GM18502 (cell line): ENCODE measurements around the gene SCNN1A.

Source experiments
- ATAC-seq: cut with Tn5 transposase; IDR thresholded peaks from one replicate; pipeline ENCODE4 v1.9.1; 2021; ENCODE audit warnings: mild to moderate bottlenecking; ENCODE audit not compliant: unreplicated experiment, poor library complexity

Gene SCNN1A

GRCh38 chr12:6369916-6370575 lies 5.3 kb downstream of the SCNN1A start:
- no peak for ATAC-seq

DNA sequence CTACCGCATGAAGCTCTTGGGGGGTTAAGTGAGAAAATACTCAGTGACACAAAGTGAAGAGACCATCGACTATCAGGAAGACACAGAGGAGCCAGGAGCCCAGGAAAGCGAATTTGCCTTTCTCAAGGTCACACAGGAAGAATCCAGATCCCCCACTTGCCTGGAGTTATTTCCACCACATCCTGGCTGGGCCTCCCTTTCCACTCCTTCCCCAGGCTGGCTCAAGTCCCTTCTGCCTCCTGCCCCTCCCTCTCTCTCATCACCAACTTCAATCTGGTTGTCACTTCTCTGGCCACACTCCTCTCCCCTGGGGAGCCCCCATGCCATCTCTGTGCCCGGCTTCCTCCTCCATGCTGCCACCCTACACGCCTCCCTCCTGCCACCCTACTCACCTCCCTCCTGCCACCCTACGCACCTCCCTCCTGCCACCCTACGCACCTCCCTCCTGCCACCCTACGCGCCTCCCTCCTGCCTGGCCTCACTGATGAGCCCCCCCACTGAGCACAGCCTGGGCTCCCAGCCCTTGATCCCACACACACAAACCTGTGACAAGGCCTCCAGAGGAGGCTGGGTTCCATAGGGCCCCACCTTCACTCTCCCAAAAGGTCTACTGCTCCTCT lies 6.3 kb downstream of the SCNN1A start:
- no peak for ATAC-seq

- no peak for ATAC-seq
Observed at GRCh38 chr12:6367969-6368892, 7.1 kb downstream of the SCNN1A start.

GRCh38 chr12:6367065-6367968 lies 8.0 kb downstream of the SCNN1A start:
- no peak for ATAC-seq

DNA sequence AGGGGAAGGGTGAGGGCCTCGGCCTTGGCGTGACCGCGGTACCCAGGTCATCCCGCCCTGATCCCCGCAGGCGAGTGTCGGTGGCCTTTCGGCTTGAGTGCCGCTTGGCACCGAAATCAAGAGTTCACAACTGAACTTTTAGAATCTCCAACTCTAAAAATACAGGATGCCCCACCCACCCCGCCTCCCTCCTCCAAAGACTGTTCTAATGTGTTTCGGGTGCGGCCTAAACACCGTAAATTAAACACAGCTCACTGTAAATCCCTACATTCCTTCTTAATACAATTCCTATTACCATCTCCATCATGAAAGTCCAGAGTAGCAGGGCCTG lies 11.4 kb downstream of the SCNN1A start:
- no peak for ATAC-seq

- ATAC-seq = no peak
Observed at GRCh38 chr12:6363330-6364043, 11.9 kb downstream of the SCNN1A start.

DNA sequence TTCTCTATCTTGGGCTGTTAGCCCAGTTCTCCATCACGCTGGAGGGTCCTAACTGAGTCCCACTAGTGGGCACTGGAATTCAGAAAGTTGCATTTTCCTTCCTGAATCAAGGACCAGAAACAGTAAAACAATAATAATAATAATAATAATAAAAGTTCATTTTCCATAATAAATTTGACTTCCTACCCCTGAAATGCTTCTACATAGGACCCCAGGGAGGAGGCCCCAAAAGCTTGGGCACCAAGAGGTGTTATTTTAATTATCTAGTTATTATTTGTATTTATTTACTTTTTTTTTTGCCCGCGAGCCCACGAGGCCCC lies 12.4 kb downstream of the SCNN1A start:
- no peak for ATAC-seq

DNA sequence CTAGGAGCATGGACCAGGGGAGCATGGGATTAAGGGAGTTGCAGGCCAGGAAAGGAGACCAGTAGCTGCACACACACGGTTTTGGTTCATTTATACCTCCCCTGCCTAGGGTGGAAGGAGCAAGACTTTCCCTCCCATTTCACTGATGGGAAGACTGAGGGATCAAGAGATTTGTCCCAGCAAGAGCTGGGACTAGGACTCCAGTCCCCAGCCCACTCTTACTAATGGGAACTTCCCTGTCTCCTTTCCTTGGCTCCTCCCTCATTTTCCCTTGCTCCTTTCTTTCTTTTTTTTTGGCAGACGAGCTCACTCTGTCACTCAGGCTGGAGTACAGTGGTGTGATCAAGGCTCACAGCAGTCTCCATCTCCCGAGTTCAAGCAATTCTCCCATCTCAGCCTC lies 13.0 kb downstream of the SCNN1A start:
- ATAC-seq = no peak

DNA sequence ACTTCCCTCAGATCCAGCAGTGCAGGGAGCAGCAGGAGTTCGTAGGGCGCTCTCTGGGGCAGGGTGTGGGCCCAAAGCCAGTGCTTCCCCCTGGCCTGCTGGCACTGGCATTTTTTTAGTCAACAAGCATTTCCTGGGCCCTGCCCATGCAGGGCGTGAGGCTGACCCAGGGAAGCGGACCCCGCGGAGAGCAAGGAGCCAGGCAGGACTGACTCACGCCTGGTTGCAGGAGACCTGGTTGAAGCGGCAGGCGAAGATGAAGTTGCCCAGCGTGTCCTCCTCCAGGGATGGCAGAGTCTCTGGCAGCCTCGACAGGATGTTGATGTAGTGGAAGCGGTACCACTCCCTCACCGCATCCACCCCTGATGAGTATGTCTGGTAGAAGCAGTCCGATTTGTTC lies 13.5 kb downstream of the SCNN1A start:
- ATAC-seq = no peak

DNA sequence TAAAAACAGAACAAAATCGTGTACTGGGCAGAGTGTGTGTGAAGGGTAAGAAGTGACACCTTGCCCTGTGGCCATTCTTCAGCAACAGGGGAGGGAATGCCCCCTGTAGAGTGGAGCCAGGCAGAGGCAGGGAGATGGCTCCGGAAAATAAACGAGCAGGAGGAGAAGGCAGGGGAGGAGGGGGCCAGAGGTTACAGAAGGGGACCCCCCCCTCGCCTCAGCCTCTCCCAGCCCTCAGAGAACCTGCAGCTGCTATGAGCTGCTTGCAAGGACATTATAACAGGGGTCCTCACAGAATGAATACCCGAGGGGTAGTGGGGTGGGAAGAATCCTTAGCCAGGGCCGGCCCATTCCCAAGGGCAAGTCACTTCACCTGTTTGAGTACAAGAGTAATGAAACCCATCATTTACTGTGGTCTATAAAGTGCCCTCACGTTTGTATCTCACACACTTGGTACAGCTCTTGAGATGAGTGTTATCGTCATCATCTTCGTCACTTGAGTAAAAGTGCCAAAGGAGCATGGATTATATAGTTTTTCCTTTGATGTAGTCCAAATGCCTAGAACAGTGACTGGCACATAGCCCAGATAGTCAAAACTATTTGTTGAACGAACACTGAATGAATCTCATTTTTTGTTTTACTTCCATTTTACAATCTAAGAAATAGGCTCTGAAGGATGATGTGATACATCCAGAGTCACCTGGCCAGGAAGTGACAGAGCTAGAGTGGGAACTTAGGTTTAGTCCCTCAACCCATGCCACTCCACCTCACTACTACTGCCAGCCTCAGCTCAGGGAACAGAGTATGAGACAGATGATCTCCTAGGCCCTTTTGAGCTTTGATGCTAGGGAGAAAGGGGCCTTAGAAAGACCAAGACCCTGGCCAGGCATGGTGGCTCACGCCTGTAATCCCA lies 14.5 kb downstream of the SCNN1A start:
- ATAC-seq = no peak

- no peak for ATAC-seq
Observed at GRCh38 chr12:6360080-6360571, 15.2 kb downstream of the SCNN1A start.

DNA sequence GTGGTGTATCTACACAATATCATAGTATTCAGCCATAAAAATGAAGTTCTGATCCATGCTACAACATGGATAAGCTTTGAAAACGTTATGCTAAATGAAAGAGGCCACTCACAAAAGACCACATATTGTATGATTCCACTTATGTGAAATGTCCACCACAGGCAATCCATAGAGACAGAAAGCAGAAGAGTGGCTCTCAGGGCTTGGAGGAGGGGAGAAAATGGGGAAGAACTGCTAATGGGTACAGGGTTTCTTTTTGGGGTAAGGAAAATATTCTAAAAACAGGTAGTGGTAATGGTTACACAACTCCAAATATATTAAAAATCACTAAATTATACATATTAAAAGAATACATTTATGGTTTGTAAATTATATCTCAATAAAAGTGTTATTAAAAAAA lies 16.5 kb downstream of the SCNN1A start:
- ATAC-seq = no peak

- ATAC-seq = no peak
Observed at GRCh38 chr12:6356374-6356820, 19.0 kb downstream of the SCNN1A start.

DNA sequence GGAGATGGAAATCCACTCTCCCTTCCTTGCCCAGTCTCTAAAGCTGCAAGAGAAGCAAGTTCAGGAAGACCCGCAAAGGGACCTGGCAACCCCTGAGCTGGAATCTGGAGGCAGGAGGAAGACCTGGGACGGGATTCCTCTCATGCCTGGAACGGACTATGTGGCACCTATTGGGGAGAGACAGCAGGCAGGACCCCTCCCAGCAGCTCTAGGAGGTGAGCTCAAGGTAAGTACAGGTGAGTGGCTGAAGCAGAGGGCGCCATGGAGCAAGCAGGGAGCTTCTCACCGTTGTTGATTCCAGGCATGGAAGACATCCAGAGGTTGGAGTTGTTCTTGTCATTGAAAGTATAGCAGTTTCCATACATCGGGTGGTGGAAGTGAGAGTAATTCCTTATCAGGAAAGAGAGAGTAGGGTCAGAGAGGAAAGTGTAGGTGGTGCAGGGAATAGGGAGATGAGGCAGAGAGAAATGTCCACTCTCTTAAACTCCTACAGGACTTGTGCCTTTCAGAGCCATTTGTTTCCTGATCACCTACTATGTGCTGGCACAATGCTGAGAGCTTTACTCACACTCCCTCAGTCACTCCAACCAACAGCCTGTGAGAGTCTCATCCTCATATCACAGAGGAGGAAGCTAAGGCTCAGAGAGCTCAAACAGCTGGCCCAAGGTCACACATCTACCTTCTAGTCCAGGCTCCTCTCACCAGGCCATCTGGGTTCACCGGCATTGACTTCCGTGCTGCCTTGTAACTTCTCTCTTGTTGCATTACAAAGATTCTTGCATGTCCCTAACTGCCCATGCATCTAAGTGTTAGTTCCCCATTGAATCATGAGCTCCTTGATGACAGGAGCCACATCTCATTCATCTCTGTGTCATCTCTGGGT lies 19.6 kb downstream of the SCNN1A start:
- no peak for ATAC-seq

GRCh38 chr12:6354495-6355393 lies 20.6 kb downstream of the SCNN1A start:
- no peak for ATAC-seq
